ENCODE measurements around the gene HUS1. TPM values are rescaled to one million over a fixed set of nuclear protein-coding genes. Genes with fewer than 3 reads are reported as not detected.
A peak's percentile ranks its signal among the peaks of the same experiment; 100 is the strongest.
"Not testable (repeated sequence)": the region's sequence is repeated elsewhere in the genome, so short reads cannot be mapped to it uniquely, and the experiment has no call there.

The HUS1 gene
- total and polyA plus RNA-seq, 2 experiments from 2014 or later = 16.1 to 27.7 TPM

DNA sequence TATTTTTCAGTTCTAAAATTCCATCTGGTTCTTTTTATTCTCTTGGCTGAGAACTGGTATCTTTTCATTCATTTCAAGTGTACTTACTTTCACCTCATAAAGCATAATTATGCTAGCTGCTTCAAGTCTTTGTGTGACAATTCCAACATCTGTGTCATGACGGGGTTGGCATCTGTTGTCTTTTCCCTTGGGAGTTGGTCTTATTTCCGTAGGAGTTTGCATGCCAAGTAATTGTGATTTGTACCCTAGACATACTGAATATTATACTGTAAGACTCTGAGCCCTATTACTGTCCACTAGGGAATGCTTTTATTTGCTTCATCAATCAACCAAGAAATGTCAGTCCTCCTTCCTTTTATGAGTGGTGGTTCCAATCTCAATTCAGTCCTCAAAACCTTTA is 24.6 kb upstream of the HUS1 start:
- no peaks in the 10 kb centered on the region for H3K79me2 ChIP-seq
- no peaks in the 10 kb centered on the region for H3K27me3 ChIP-seq
- H2AFZ ChIP-seq = no peak overlapping the region
- WGBS (ENCODE audit: low lambda C conversion rate, missing lambda C conversion rate) = 69% methylated on average over 2 of the region's 2 CpGs
- no peaks in the 10 kb centered on the region for H3K9me2 ChIP-seq (replicated peaks; ENCODE audit: insufficient read depth)
- no peak overlapping the region for H3K4me2 ChIP-seq
- H4K20me1 ChIP-seq (ENCODE audit: insufficient read depth, poor library complexity, severe bottlenecking) = no peaks in the 10 kb centered on the region
- H3K4me3 ChIP-seq = no peak overlapping the region
- no peak for DNase-seq (ENCODE audit: low spot score)
- H3K36me3 ChIP-seq (replicated peaks; ENCODE audit: insufficient read depth, low read depth) = no peaks in the 10 kb centered on the region
- no peak for TF ChIP-seq EZH2phosphoT487 (IDR thresholded peaks at IDR 0.05; ENCODE audit: low read depth, severe bottlenecking, unreplicated experiment)
- TF ChIP-seq EZH2 (IDR thresholded peaks at IDR 0.05; ENCODE audit: borderline replicate concordance) = no peak
- TF ChIP-seq, protein P1, sequence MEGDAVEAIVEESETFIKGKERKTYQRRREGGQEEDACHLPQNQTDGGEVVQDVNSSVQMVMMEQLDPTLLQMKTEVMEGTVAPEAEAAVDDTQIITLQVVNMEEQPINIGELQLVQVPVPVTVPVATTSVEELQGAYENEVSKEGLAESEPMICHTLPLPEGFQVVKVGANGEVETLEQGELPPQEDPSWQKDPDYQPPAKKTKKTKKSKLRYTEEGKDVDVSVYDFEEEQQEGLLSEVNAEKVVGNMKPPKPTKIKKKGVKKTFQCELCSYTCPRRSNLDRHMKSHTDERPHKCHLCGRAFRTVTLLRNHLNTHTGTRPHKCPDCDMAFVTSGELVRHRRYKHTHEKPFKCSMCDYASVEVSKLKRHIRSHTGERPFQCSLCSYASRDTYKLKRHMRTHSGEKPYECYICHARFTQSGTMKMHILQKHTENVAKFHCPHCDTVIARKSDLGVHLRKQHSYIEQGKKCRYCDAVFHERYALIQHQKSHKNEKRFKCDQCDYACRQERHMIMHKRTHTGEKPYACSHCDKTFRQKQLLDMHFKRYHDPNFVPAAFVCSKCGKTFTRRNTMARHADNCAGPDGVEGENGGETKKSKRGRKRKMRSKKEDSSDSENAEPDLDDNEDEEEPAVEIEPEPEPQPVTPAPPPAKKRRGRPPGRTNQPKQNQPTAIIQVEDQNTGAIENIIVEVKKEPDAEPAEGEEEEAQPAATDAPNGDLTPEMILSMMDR (IDR thresholded peaks at IDR 0.05; ENCODE audit: poor library complexity) = no peak
- H3K9me3 ChIP-seq (ENCODE audit: low read depth) = no peaks in the 10 kb centered on the region
- H3K4me1 ChIP-seq (ENCODE audit: insufficient read depth) = no peaks in the 10 kb centered on the region
- no peak overlapping the region for H3K27ac ChIP-seq

DNA sequence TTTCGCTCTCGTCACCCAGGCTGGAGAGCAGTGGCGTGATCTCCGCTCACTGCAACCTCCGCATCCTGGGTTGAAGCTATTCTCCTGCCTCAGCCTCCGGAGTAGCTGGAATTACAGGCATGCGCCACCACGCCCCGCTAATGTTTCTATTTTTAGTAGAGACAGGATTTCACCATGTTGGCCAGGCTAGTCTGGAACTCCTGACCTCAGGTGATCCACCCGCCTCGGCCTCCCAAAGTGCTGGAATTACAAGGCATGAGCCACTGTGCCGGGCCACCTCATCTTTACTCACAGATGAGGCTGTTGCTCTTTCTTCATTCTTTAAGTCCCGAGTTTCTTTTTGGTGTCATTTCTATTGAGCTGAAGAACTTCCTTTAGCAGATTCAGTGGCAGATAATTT is 20.7 kb upstream of the HUS1 start:
- not testable (repeated sequence) for H3K9me2 ChIP-seq (replicated peaks; ENCODE audit: insufficient read depth); H3K27ac ChIP-seq; H3K4me3 ChIP-seq; H3K4me2 ChIP-seq; H4K20me1 ChIP-seq (ENCODE audit: insufficient read depth, poor library complexity, severe bottlenecking); H3K27me3 ChIP-seq; H3K4me1 ChIP-seq (ENCODE audit: insufficient read depth); DNase-seq (ENCODE audit: low spot score); H3K79me2 ChIP-seq; H3K36me3 ChIP-seq (replicated peaks; ENCODE audit: insufficient read depth, low read depth); H2AFZ ChIP-seq; H3K9me3 ChIP-seq (ENCODE audit: low read depth)
- WGBS (ENCODE audit: low lambda C conversion rate, missing lambda C conversion rate) = 92% methylated on average over 13 of the region's 13 CpGs

DNA sequence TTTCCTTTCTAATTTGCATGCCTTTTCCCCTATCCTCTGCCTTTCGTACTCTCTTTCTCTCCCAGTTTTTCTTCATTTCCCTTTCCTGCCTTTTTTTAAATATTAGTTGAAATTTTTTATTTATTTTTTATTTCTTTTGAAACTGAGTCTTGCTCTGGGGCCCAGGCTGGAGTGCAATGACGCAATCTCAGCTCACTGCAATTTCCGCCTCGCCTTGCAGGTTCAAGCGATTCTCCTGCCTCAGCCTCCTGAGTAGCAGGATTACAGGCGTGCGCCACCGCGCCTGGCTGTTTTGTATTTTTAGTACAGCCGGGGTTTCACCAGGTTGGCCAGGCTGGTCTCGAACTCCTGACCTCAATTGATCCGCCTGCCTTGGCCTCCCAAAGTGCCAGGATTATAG is 20.0 kb upstream of the HUS1 start:
- DNase-seq (ENCODE audit: low spot score) = no peak
- no peak for TF ChIP-seq EZH2phosphoT487 (IDR thresholded peaks at IDR 0.05; ENCODE audit: low read depth, severe bottlenecking, unreplicated experiment)
- no peak for TF ChIP-seq EZH2 (IDR thresholded peaks at IDR 0.05; ENCODE audit: borderline replicate concordance)
- TF ChIP-seq, protein P1 (IDR thresholded peaks at IDR 0.05; ENCODE audit: poor library complexity) = no peak
- Histone ChIP-seq H3K4me2 (no peak overlapping the region), H3K9me3 (ENCODE audit: low read depth) (no peaks in the 10 kb centered on the region), H3K27ac (no peak overlapping the region), H3K79me2 (no peaks in the 10 kb centered on the region), H3K4me1 (ENCODE audit: insufficient read depth) (no peaks in the 10 kb centered on the region), H2AFZ (no peak overlapping the region), H3K36me3 (replicated peaks; ENCODE audit: insufficient read depth, low read depth) (no peaks in the 10 kb centered on the region), H3K9me2 (replicated peaks; ENCODE audit: insufficient read depth) (no peaks in the 10 kb centered on the region), H3K4me3 (no peak overlapping the region), H3K27me3 (no peaks in the 10 kb centered on the region), H4K20me1 (ENCODE audit: insufficient read depth, poor library complexity, severe bottlenecking) (no peaks in the 10 kb centered on the region)
- WGBS (ENCODE audit: low lambda C conversion rate, missing lambda C conversion rate) = 94% methylated on average over 12 of the region's 12 CpGs

DNA sequence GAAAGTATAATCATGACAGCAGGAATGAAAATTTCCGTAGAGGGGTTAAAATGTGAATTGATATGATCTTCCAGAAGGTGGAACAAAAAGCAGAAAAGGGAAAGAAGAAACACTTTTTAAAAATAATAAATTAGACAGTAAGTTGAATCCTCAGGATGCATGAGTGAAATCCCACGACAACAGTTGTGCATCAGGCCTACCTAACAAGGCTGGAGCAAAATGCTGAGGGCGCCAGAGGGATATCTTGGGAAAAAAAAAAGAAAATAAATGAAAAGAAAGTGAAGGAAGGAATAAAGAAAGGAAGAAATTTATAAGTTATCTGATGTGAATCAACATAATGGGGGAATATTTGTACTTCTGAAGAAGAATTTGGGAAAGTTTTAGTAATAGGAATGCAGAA is 13.0 kb upstream of the HUS1 start:
- Histone ChIP-seq H3K79me2 (no peaks in the 10 kb centered on the region), H4K20me1 (ENCODE audit: insufficient read depth, poor library complexity, severe bottlenecking) (no peaks in the 10 kb centered on the region), H3K4me1 (ENCODE audit: insufficient read depth) (peaks cover 7% of the 10 kb centered on the region), H3K9me3 (ENCODE audit: low read depth) (no peaks in the 10 kb centered on the region), H3K27me3 (no peaks in the 10 kb centered on the region), H3K4me3 (no peak overlapping the region), H3K4me2 (peak overlapping the region; percentile 85), H3K27ac (peak overlapping the region; percentile 93), H3K9me2 (replicated peaks; ENCODE audit: insufficient read depth) (no peaks in the 10 kb centered on the region), H2AFZ (peak overlapping the region; percentile 83), H3K36me3 (replicated peaks; ENCODE audit: insufficient read depth, low read depth) (no peaks in the 10 kb centered on the region)
- 78% methylated on average over 3 of the region's 3 CpGs for WGBS (ENCODE audit: low lambda C conversion rate, missing lambda C conversion rate)
- DNase-seq (ENCODE audit: low spot score) = no peak
- no peak for TF ChIP-seq EZH2phosphoT487 (IDR thresholded peaks at IDR 0.05; ENCODE audit: low read depth, severe bottlenecking, unreplicated experiment)
- TF ChIP-seq, protein P1 (IDR thresholded peaks at IDR 0.05; ENCODE audit: poor library complexity) = no peak
- TF ChIP-seq EZH2 (IDR thresholded peaks at IDR 0.05; ENCODE audit: borderline replicate concordance) = no peak

Measured in hepatocyte (in vitro differentiated cells).